Stimulated activated CD8-positive, alpha-beta memory T cell treated with anti-CD3 and anti-CD28 coated beads, Interleukin-7, amount 100 ng/mL, for 48 hours (primary cell): ENCODE measurements around the gene CCDC152.
"Not testable (repeated sequence)": the region's sequence is repeated elsewhere in the genome, so short reads cannot be mapped to it uniquely, and the experiment has no call there.

Source experiments
- DNase-seq, 2 donors: peaks; one replicate each; pipeline ENCODE4 v3.0.0-alpha.2; 2020; ENCODE audit warnings: low read depth in 1 of 2; ENCODE audit errors: extremely low read depth in 1 of 2

CCDC152 gene

DNA sequence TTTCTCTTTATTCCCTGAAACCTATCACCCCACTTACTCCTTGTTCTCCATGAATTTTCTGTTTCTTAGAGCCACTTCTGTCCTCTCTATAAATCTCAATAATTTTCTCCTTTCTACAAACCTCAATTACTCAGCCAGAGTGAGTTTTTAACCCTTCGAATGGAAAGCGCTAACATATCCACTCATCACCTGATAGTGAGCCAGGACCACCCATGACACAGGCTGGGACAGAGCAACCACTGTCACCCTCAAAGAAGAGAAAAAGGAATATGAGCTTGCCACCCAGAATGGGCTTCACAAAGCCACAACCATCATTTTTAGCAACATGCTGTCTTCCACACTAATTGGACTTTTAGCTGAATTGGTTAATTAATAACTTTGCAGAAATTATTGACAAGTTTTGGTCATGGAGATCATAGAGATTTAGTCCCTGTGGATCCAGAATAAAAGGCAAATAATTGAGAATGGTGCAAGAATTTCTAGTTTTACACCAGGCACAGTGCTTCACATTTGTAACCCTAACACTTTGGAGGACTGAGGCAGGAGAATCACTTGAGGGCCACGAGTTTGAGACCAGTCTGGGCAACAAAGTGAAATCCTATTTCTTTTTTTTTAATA lies 87.2 kb downstream of the CCDC152 start:
- no peak for DNase-seq

DNA sequence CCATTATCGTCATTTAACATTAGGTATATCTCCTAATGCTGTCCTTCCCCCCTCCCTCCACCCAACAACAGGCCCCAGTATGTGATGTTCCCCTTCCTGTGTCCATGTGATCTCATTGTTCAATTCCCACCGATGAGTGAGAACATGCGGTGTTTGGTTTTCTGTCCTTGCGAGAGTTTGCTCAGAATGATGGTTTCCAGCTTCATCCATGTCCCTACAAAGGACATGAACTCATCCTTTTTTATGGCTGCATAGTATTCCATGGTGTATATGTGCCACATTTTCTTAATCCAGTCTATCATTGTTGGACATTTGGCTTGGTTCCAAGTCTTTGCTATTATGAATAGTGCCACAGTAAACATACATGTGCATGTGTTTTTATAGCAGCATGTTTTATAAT lies 87.8 kb downstream of the CCDC152 start:
- not testable (repeated sequence) for DNase-seq

DNA sequence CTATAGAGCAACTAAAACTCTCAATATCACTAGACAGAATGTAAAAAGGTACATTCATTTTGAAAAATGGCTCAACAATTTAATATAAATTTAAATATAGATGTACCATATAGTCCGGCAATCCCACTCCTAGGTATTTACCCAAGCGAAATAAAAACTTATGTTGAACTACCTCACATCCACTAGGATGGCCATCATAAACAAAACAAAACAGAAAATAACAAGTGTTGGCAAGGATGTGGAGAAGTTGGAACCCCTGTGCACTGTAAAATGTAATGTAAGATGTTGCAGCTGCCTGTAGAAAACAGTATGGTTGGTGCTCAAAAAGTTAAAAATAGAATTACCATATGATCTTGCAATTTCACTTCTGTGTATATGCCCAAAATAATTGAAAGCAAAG lies 91.9 kb downstream of the CCDC152 start:
- no peak for DNase-seq

DNA sequence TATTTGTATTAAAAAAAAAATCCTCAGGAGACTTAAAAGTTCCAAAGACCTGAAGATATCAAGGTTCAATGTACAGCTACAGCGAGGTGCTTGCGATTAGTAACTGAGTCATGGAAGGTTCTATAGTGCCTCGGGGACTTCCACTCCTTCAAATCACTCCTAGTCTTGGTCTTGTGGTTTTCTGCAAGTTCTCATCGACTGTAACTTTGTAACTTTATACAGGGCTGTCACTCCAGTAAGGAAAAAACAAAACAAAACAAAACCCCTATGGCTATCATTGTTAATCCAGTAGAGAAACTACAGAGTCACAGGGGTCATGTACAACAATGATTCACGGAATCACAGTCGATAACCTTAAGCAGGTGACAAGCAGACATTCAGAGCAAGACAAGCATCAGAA lies 94.9 kb downstream of the CCDC152 start:
- DNase-seq: no peak
